Adrenal gland (tissue), 5 donors: Measurements from ENCODE around the gene CR1.

Source experiments
- POLR2A ChIP-seq, 2 donors: fragments of 450-650 bp; IDR thresholded peaks; one replicate each; pipeline ENCODE4 v1.6.1; 2017; ENCODE audit warnings: antibody characterized with exemption in 2 of 2, mild to moderate bottlenecking in 2 of 2, moderate library complexity in 1 of 2
- TF ChIP-seq, protein P1 (sequence below), 6 experiments: fragments of 450-650 bp in 4 of 6; fragments of 200-600 bp in 2 of 6; sonication (generic) in 1 of 6; IDR thresholded peaks; 1 replicate in 5 of 6; 2 replicates in 1 of 6; pipeline versions ENCODE4 v1.5.1 to v1.8.0; 2016 to 2021; ENCODE audit warnings: antibody characterized with exemption in 6 of 6, mild to moderate bottlenecking in 2 of 6, moderate library complexity in 1 of 6
- donor health status: DM: no; HTN: no; CAD: no.

DNA sequence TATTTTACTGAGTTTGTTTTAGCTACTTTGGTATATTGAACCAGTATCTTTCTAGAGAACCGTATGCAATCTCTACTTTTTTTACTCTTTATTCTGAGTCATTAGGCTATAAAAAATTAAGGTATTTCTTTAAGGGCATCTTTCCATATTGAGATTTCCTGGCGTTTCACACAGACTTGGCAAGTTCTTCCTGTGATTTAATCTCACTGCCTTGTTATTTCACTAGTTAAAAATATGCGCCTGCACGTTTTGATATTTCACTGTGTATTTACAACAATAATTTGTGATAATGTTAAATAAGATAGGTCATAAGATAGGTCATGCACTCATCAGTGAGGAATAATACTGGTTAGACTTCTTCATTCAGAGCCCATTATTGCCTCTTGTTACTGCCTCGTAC is 132.8 kb downstream of the CR1 start:
- TF ChIP-seq POLR2A (IDR thresholded peaks at IDR 0.05): no peak
- TF ChIP-seq, protein P1, sequence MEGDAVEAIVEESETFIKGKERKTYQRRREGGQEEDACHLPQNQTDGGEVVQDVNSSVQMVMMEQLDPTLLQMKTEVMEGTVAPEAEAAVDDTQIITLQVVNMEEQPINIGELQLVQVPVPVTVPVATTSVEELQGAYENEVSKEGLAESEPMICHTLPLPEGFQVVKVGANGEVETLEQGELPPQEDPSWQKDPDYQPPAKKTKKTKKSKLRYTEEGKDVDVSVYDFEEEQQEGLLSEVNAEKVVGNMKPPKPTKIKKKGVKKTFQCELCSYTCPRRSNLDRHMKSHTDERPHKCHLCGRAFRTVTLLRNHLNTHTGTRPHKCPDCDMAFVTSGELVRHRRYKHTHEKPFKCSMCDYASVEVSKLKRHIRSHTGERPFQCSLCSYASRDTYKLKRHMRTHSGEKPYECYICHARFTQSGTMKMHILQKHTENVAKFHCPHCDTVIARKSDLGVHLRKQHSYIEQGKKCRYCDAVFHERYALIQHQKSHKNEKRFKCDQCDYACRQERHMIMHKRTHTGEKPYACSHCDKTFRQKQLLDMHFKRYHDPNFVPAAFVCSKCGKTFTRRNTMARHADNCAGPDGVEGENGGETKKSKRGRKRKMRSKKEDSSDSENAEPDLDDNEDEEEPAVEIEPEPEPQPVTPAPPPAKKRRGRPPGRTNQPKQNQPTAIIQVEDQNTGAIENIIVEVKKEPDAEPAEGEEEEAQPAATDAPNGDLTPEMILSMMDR (IDR thresholded peaks at IDR 0.05): no peak
